ENCODE data around the gene LIPC. TPM values are rescaled to one million over a fixed set of nuclear protein-coding genes. Genes with fewer than 3 reads are reported as not detected.

Gene LIPC
- polyA plus RNA-seq, 3 donors = 0.37 TPM; not detected in 2

GRCh38 chr15:58554758-58555157, 123.0 kb downstream of the LIPC start:
- intact Hi-C loops (cut with micrococcal nuclease) = no loop called here
- no peak overlapping the region for H3K9ac ChIP-seq (ENCODE audit: insufficient read depth, low read length, poor library complexity, severe bottlenecking)
- H3K27ac Mint-ChIP-seq = no peak overlapping the region

GRCh38 chr15:58555162-58556027, 123.6 kb downstream of the LIPC start:
- peaks cover 1 to 10% (median 2%) of the 10 kb centered on the region in 3 donors for H3K27me3 Mint-ChIP-seq (ENCODE audit: low read depth in 3 of 3)
- H3K9ac ChIP-seq (ENCODE audit: insufficient read depth, low read length, poor library complexity, severe bottlenecking) = no peak overlapping the region

More at GRCh38 chr15:58554758-58555157, 123.0 kb downstream of the LIPC start:
- Histone ChIP-seq H3K4me1 (ENCODE audit: control insufficient read depth in 1 of 2, insufficient read depth in 2 of 2, low read length in 2 of 2) (peaks cover 15 to 38% of the 10 kb centered on the region in 2 donors), H3K27me3 (ENCODE audit: control insufficient read depth in 2 of 2, insufficient read depth in 2 of 2, low read length in 2 of 2) (no peaks in the 10 kb centered on the region), H2AFZ (ENCODE audit: insufficient read depth, low read depth, low read length, poor library complexity, severe bottlenecking) (no peak overlapping the region), H4K20me1 (ENCODE audit: insufficient read depth, low read length) (no peaks in the 10 kb centered on the region), H3K4me3 (replicated peaks in 1 of 3; ENCODE audit: low read depth in 2 of 3, low read length in 3 of 3) (no peak overlapping the region), H3K9me3 (replicated peaks in 1 of 2; ENCODE audit: control insufficient read depth in 1 of 2, insufficient read depth in 1 of 2, low read length in 2 of 2) (no peaks in the 10 kb centered on the region), H3K79me2 (ENCODE audit: insufficient read depth, low read length) (no peaks in the 10 kb centered on the region), H3K36me3 (replicated peaks in 1 of 2; ENCODE audit: control insufficient read depth in 1 of 2, insufficient read depth in 2 of 2, low read length in 2 of 2) (no peaks in the 10 kb centered on the region), H3K4me2 (replicated peaks; ENCODE audit: extremely low read depth, low read length, poor library complexity, severe bottlenecking) (no peak overlapping the region), H3K27ac (ENCODE audit: low read depth in 1 of 2, low read length in 2 of 2) (no peak overlapping the region)
- H3K9me3 Mint-ChIP-seq = peaks cover 0 to 2% (median 0%) of the 10 kb centered on the region in 7 donors
- H3K4me3 Mint-ChIP-seq = no peak overlapping the region
- H3K4me1 Mint-ChIP-seq = peaks cover 20% of the 10 kb centered on the region
- no peak for DNase-seq
- no peak for TF ChIP-seq CTCF (IDR thresholded peaks at IDR 0.05)
- H3K36me3 Mint-ChIP-seq = no peaks in the 10 kb centered on the region
- H3K27me3 Mint-ChIP-seq (ENCODE audit: low read depth in 3 of 3) = peaks cover 1 to 11% (median 2%) of the 10 kb centered on the region in 3 donors
- WGBS (ENCODE audit: insufficient coverage) = 94% methylated on average over 2 of the region's 5 CpGs

More at GRCh38 chr15:58555162-58556027, 123.6 kb downstream of the LIPC start:
- Histone ChIP-seq H3K27ac (ENCODE audit: low read depth in 1 of 2, low read length in 2 of 2) (no peak overlapping the region), H3K79me2 (ENCODE audit: insufficient read depth, low read length) (no peaks in the 10 kb centered on the region), H3K27me3 (ENCODE audit: control insufficient read depth in 2 of 2, insufficient read depth in 2 of 2, low read length in 2 of 2) (no peaks in the 10 kb centered on the region), H3K9me3 (replicated peaks in 1 of 2; ENCODE audit: control insufficient read depth in 1 of 2, insufficient read depth in 1 of 2, low read length in 2 of 2) (no peaks in the 10 kb centered on the region), H4K20me1 (ENCODE audit: insufficient read depth, low read length) (no peaks in the 10 kb centered on the region), H3K4me2 (replicated peaks; ENCODE audit: extremely low read depth, low read length, poor library complexity, severe bottlenecking) (no peak overlapping the region), H3K4me3 (replicated peaks in 1 of 3; ENCODE audit: low read depth in 2 of 3, low read length in 3 of 3) (no peak overlapping the region), H3K36me3 (replicated peaks in 1 of 2; ENCODE audit: control insufficient read depth in 1 of 2, insufficient read depth in 2 of 2, low read length in 2 of 2) (no peaks in the 10 kb centered on the region), H2AFZ (ENCODE audit: insufficient read depth, low read depth, low read length, poor library complexity, severe bottlenecking) (peak overlapping the region; percentile 12), H3K4me1 (ENCODE audit: control insufficient read depth in 1 of 2, insufficient read depth in 2 of 2, low read length in 2 of 2) (peaks cover 15 to 38% of the 10 kb centered on the region in 2 donors)
- TF ChIP-seq CTCF (IDR thresholded peaks at IDR 0.05) = no peak
- no peak overlapping the region for H3K27ac Mint-ChIP-seq
- 93% methylated on average over 14 of the region's 15 CpGs for WGBS (ENCODE audit: insufficient coverage)
- peaks cover 20% of the 10 kb centered on the region for H3K4me1 Mint-ChIP-seq
- DNase-seq = no peak
- H3K4me3 Mint-ChIP-seq = no peak overlapping the region
- intact Hi-C loops (cut with micrococcal nuclease) = no loop called here
- peaks cover 0 to 2% (median 0%) of the 10 kb centered on the region in 7 donors for H3K9me3 Mint-ChIP-seq
- no peaks in the 10 kb centered on the region for H3K36me3 Mint-ChIP-seq

Data from CD14-positive monocyte (primary cell).